GM18867 (cell line): ENCODE results near the gene SOBP.

ENCODE experiments used
- ATAC-seq: cut with Tn5 transposase; IDR thresholded peaks from one replicate; pipeline ENCODE4 v1.9.1; 2021; ENCODE audit warnings: mild to moderate bottlenecking, moderate library complexity; ENCODE audit not compliant: unreplicated experiment

Gene SOBP

GRCh38 chr6:107485157-107485556 is 4.8 kb upstream of the SOBP start:
- no peak for ATAC-seq

DNA sequence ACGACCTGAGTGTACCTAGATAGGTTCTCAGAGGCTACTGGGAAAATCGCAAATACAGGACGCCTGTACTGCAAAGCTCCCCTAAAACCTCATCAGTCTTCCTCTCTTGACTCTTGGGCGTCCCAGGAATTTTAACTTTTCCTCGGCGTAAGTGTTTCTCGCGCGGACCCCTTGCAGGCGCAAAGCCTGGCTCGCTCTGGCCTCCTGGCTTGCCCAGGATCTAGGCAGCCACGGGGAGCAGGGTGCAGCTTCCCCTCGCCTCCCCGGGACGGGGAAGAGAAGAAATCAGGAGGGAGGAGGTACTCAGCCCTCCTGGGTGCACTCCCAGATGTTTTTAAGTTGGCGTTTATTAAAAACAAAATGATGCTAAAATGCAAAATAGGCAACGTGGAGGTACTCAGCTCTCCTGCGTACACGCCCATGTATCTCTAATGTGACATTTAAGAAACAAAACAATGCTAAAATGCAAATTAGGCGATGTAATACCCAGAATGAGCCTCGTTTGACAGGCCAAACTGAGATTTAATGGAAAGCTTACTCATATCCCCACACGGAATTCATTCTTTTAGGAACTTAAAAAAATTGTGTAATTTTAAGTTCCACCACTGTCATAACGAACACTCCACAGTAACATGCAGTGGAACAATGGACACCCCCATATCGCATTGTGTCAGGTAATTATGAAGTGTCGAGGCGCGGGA is 1.6 kb upstream of the SOBP start:
- ATAC-seq, result no peak

- peak; percentile 13 for ATAC-seq
Observed at GRCh38 chr6:107488875-107489635, 862 bp upstream of the SOBP start.

- ATAC-seq, result peak; percentile 10
Observed at GRCh38 chr6:107490566-107491137, 735 bp downstream of the SOBP start.

- no peak for ATAC-seq
Observed at GRCh38 chr6:107491138-107491609, 1.3 kb downstream of the SOBP start.

- no peak for ATAC-seq
Observed at GRCh38 chr6:107491760-107492660, 2.1 kb downstream of the SOBP start.

DNA sequence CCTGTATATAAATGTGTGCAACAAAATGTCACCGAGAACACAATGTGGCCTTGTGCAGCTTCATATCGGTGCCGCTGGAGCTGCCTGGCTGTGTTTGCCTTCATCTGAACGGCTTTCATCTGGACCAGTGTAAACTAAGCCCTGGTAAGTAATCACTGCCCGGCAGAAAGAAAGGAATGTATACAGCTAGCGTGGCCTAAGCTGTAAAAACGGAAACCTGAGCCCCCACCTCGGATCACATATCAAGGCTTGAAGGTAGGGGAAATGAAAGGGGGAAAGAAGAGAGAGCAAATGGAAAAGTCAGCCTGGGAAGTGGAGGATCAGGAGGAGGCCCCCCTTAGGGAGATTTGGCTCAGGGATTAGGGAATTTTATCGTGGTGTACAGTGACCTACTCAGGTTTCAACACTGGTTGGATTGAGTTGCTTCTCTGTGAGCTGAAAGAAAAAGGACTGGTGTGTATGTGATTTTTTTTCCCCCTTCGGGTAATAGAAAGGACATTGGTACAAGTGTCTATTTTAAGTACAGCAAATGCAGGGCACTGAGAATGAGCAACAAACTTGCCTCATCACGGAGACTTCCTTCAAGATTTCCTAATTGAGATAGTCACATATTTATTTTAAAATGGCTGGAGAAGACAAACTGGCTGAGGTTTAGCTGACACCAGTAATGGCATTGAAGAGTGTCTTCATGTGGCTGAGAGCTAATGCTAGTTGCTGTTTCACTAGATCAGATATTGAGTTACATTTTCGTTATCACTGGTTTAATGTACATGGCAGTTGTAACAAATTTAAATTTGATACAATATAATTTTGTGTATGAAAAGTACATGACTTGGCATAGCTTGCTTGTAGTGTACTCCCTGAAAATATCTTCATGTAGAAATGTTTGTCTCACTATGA is 3.5 kb downstream of the SOBP start:
- ATAC-seq, result no peak

- ATAC-seq, result no peak
Observed at GRCh38 chr6:107495196-107495643, 5.3 kb downstream of the SOBP start.

- ATAC-seq, result no peak
Observed at GRCh38 chr6:107495971-107496370, 6.1 kb downstream of the SOBP start.

DNA sequence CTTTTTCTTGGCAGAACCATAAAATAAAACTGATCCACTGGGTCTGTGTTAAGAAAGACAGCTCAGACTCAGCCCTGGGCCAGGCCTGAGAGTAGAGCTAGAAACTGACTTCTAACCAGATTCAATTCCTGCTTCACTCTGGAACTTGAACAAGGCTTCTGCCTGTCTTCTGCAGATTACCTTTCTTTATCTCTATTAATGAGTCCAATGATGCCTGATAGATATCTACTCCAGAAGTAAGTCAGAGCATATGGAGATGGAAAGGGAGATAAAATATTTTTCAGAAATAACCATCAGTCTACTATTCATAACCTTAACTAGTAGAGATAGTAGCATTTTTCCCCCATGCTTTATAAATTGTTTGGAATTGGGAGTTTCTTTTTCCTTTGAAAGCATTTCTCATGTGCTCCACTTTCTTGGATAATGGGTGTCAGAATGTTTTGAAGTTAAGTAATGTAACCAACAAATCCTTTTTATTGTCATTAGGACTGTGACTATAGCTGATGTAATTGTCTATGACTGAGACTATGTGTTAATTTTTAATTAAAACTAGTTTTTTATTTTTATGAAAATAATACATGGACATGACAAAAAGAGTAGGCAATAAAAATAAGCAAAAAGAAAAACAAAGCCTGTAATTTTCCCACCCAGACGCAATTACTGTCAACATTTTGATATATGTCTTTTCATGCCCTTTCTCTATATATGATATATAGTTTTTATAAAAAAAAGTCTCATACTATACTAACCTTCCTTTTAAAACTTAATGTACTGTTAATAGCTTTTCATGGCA is 7.2 kb downstream of the SOBP start:
- ATAC-seq, result no peak

DNA sequence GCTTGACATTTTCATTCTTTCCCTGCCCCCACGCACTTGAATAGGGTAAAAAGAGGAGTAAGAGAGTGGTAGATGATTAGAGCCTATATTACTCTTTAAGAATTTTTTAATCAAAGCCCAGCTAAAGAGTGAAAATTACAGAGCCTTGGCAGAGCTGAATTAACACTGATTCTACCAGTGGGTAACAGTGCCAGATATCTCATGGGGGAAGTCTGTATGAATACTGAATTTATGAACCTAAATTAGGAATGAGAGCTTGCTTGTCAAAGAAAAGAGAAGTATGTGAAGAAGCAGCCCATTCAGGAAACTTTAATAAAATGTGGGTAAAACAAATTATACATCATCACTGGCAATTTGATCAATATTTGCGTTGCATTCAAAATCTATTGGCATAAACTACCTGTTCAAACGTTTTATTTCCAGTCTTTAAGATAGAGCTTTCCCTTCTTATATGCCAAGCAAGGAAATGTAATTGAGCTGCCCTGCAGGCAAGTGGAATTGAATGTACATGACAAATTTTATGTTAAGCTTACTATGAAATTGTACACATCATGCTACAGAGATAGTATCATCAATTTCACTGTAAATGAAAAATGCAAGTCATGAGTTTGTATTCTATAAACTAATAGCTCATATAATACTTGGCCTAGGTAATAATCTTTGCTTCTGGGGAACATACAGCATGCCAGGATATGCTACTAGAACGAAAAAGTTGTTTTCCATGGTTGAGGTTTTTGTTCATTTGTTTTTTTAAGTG is 14.5 kb downstream of the SOBP start:
- no peak for ATAC-seq

GRCh38 chr6:107506145-107506544 is 16.2 kb downstream of the SOBP start:
- ATAC-seq, result no peak

GRCh38 chr6:107509506-107509905 is 19.6 kb downstream of the SOBP start:
- ATAC-seq, result no peak

- ATAC-seq, result no peak
Observed at GRCh38 chr6:107510108-107510507, 20.2 kb downstream of the SOBP start.

DNA sequence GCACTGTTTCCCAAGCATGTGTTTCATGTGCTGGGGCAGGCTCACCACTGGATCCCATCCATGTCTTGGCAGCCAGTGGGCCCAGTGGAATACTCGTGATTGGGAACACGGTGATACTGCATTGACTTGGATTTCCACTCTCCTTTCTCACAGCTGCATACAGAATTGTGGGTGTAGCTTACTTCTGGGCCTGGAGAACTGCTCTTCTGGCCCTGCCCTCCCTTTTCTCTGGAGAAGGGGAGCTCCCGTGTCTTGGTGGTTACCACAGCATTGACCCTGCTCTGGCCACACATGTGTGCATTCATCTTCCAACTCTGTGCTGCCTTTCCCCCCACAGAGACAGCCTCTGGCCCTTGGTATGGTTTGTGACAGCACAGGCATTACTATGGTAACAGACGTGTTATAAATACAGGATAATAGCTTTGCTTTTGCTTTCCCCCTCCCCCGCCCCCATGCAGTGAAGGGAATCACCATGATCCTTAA is 21.6 kb downstream of the SOBP start:
- no peak for ATAC-seq

DNA sequence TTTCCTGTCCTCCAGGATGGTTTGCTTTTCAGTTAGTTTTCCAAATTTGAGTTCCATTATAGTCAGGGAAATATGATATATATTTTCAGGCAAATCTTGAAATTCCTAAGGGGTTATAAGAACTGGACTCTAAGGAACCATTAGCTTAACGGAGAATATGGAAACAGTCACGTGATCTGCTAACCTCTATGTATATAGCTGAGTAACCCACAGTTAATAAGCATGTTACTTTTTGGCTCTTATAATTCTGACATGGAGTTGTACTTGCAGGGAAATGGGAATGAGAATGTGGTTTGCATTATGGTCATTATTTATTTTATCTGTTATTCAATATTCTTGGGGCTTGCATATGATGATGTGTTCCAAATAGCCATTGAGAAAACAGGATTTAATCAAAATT is 23.3 kb downstream of the SOBP start:
- no peak for ATAC-seq

DNA sequence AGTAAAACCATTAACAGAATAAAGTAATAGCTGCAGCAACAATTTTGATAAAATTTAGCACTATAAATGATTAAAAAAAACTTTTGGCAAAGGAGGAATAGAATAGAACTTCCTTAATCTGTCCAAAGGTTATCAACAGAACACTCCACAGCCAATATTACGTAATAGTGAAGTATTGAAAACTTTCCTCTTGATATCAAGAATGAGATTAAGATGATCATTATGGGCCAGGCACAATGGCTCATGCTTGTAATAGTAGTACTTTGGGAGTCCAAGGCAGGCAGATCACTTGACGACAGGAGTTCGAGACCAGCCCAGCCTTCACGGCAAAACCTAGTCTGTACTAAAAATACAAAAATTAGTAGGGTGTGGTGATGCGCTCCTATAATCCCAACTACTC is 26.0 kb downstream of the SOBP start:
- no peak for ATAC-seq

DNA sequence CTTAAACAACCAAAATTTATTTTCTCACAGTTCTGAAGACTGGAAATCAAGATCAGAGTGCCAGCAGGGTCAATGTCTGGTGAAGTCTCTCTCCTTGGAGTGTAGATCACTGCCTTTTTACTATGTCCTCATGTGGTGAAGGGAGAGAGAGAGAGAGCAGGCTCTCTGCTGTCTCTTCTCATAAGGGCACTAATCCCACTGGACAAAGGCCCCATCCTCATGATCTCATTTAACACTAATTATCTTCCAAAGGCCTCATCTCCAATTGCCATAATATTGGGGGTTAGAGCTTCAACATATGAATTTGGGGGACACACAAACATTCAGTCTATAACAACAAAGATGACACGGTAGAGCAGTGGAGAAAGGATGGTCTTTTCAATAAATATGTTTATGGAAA is 27.4 kb downstream of the SOBP start:
- ATAC-seq, result no peak
